T-helper 9 cell (primary cell): ENCODE results near the gene PILRB.
"Not testable (repeated sequence)": the region's sequence is repeated elsewhere in the genome, so short reads cannot be mapped to it uniquely, and the experiment has no call there.

Source experiments
- DNase-seq: peaks from one replicate; pipeline ENCODE4 v3.0.0-alpha.2; 2020

The PILRB gene

DNA sequence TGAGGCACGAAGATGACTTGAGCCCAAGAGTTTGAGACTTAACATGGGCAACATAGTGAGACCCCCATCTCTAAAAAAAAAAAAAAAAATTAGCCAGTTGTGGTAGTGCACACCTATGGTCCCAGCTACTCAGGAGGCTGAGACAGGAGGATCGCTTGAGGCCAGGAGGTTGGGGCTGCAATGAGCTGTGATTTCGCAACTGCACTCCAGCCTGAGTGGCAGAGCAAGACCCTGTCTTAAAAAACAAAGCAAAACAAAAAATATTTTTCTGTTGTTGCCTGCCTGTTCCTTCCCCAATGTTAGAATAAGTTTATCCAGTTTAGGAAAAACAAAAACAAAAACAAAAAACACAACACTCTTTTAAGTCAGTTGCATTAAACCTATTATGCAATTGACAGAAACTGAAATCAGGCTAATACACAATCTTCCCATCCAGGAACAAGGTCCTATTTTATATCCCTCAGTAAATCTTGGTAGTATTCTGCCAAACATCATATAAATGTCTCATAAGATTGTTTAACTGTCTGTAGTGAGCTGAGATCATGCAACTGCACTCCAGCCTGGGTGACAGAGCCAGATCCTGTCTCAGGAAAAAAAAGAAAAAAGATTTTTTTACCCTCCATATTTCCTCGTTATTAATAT lies 20.3 kb downstream of the PILRB start:
- DNase-seq: no peak

DNA sequence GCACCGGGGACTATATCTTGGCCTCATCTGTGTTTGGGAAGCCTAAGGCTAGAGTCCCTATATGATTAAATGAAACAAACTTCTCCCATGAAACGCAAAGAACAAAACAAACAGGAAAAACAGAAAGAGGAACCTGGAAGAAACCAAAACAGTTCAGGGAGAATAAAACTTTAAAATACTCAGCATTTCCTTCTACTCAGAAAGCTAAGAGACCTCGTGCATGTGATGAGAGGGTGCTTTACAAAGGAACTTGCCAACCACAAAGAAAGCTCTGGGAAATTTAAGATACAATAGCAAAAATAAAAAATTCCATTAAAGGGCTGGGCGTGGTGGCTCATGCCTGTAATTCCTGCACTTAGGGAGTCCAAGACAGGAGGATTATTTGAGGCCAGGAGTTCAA lies 22.3 kb downstream of the PILRB start:
- DNase-seq: no peak

DNA sequence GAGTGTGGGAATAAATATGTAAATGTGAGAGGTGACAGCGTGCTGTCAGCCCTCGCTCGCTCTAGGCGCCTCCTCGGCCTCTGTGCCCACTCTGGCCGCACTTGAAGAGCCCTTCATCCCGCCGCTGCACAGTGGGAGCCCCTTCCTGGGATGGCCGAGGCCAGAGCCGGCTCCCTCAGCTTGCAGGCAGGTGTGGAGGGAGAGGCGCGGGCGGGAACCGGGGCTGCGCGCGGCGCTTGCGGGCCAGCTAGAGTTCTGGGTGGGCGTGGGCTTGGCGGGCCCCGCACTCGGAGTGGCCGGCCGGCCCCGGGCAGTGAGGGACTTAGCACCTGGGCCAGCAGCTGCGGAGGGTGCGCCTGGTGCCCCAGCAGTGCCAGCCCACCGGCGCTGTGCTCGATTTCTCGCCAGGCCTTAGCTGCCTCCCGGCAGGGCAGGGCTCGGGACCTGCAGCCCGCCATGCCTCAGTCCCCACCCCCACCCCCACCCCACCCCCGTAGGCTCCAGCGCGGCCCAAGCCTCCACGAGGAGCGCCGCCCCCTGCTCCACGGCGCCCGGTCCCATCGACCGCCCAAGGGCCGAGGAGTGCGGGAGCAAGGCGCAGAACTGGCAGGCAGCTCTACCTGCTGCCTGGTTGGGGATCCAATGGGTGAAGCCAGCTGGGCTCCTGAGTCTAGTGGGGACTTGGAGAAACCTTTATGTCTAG lies 23.8 kb downstream of the PILRB start:
- DNase-seq: not testable (repeated sequence)

DNA sequence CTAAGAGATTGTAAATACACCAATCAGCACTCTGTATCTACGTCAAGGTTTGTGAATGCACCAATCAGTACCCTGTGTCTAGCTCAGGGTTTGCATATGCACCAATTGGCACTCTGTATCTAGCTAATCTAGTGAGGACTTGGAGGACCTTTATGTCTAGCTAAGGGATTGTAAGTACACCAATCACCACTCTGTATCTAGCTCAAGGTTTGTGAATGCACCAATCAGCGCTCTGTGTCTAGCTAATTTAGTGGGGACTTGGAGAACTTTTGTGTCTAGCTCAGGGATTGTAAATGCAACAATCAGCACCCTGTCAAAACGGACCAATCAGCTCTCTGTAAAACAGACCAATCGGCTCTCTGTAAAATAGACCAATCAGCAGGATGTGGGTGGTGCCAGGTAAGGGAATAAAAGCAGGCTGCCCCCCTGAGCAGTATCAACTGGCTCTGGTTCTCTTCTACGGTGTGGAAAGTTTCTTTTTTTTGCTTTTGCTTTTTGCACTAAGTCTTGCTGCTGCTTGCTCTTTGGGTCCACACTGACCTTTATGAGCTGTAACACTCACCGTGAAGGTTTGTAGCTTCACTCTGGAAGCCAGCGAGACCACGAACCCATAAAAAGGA lies 24.4 kb downstream of the PILRB start:
- DNase-seq: not testable (repeated sequence)

DNA sequence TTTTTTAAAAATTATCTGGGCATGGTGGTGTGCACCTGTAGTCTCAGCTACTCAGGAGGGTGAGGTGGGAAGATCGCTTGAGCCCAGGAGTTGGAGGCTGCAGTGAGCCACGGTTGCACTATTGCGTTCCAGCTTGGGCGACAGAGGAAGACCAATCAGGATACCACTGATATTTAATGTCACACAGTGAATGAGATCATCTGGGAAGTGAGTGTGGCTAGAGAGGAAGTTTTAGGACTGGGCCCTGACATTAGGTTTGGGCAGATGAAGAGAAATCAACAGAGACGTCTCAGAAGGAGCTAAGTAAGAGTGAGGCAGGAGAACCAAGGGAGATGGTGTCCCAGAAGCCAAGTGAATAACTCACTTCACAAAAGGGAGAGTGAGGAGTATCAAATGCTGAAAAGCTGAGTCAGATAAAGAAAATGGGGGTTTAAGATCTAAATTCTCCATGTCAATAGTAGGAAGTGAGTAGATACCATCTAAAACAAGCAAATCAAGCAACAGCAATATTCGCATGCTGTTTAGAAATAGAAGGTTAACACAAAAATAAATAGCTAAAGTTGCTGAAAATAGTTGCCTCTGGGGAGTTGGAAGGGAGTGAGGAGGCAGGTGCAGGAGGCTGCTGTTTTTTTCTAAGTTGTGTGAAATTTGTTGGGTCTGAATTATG lies 26.8 kb downstream of the PILRB start:
- DNase-seq: no peak

DNA sequence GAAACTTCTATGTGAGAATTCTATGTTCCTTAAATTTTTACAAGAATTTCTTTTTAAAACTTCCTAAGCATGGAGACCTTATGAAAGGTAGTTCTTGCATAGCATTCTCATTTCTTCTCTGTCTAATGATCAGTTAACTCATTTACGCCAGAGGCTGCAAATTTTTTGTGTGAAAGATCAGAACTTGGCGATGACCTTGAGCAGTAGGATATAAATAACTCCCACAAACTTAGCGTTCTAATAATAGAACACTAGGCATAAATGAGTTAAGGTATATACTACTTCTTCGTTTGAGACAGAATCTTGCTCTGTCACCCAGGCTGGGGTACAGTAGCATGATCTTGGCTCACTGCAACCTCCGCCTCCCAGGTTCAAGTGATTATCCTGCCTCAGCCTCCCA lies 29.0 kb downstream of the PILRB start:
- no peak for DNase-seq

DNA sequence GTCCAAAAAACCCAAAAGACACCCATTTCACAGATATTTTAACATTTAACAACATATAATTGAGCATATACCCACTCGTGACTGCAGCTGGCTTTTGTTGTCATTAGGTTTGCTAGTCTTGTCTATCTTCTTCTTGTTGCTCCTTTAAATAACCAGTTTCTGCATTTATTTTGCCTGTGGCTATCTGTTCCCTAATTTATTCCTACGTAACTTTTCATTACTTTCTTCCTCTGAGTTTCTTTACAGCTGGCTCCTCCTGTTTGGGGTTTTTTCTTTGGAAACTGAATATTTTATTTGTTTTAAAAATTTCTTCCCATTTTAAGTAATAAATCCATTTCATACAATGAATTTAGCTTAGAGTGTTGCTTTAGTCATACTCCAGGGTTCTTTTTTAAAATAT lies 29.8 kb downstream of the PILRB start:
- DNase-seq: no peak

DNA sequence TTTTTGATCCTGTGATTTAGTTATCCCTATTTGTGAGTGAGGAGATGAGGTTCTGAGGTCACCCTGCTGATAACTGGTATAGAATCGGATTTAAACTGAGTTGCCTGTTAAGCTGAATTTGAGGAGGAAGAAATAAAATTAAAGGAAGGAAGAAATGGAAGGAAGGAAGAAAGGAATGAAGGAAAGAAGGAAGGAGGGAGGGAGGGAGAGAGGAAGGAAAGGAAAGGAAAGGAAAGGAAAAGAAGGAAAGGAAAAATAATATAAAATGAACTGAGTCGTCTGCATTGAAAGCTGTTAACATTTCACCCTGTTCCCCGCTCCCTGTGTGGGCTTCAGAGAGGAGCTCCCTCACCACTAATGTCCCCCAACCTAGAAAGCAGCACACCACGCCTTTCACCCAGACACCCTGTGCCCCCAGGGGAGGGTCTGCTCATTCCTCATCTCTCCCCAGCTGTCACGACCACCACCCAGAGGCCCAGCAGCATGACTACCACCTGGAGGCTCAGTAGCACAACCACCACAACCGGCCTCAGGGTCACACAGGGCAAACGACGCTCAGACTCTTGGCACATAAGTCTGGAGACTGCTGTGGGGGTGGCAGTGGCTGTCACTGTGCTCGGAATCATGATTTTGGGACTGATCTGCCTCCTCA lies 31.6 kb downstream of the PILRB start:
- no peak for DNase-seq

DNA sequence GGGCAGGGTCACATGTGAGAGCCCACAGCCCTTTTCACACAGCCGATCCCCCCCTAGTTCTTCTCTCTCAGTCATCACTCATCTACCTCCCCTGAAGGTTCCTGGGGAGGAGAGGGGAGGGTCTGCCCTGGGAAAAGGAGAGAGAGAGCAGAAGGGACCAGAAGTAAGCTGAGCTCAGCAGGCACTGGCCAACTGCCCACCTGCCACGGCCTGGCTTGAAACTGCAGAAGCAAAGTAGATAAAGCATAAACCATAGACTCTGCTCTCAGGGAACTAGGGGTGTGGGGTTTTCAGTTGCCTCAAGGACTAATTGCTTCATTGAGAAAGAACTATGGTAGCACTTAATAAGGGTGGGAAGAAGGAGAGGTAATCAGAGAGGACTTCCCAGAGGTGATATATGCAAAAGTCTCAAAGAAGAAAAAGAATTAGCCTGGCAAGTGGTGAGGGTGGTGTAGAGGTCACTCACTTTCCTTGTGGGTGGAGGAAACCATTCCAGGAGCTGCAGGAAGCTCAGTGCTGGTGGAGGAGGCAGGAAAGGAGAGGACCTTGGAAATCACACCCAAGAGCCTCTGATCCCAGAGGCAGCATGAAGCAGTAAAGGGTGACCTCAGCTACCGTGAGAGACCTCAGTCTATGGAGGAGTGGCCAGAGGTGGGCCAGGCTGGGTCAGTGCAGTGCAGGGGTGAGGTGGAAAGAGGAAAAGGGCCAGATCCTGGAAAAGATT lies 32.5 kb downstream of the PILRB start:
- no peak for DNase-seq

DNA sequence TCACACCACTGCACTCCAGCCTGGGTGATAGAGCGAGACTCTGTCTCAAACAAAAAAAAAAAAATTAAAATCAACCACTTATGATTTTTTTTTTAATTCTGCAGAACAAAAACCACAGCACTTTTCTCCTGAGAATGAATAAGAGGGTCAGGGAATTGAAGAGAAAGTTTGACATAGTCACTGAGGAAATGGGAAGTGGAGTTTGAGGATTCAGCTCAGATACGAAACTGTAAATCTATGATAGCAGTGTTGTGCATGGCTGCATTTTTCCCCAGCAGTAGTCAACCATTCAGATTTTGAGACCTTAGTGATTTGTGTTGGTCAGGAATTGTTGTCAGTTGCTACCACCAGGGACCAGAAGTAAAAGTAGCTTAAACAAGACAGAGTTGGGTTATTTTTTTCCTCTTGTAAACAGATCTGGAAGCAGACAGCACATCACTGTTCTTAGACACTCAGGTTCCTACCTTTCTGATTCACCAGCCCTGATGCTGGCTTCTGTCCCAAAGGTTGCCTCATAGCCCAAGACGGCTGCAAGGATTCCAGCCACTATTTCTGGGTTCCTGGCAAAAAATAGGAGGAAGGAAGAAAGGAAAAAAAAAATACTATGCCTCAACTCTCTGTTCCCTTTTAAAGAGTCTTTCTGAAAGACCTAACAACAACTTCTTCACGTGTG lies 35.5 kb downstream of the PILRB start:
- DNase-seq: no peak

DNA sequence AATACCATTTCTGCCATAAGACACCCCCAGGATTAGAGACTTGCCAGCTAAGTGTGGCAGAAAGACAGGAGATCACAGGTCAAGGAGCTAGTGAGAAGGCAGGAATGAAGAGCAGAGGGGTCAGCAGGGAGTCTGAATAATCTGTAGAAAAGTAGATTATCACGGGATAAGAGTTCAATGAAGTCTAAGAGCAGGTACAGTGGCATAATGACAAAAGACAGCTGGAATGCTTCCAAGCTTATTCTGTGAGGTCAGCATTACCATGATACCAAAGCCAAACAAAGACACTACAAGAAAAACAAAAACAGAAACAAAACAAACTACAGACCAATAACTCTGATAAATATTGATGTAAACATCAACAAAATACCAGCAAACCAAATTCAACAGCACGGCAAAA lies 36.2 kb downstream of the PILRB start:
- DNase-seq: no peak

DNA sequence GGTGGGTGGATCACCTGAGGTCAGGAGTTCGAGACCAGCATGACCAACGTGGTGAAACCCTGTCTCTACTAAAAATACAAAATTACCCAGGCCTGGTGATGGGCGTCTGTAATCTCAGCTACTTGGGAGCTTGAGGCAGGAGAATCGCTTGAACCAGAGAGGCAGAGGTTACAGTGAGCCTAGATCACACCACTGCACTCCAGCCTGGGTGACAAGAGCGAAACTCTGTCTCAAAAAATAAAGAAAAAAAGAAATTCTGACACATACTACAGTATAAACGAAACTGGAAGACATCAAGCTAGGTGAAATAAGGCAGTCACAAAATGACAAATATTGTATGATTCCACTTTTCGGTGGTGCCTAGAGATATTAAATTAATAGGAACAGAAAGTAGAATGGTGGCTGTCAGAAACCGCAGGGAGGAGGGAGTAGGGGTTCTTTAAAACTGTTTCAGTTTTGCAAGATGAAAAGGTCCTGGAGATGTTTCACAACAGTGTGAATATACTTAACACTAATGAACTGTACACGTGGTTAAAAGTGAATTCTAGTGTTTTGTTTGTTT lies 38.6 kb downstream of the PILRB start:
- no peak for DNase-seq

DNA sequence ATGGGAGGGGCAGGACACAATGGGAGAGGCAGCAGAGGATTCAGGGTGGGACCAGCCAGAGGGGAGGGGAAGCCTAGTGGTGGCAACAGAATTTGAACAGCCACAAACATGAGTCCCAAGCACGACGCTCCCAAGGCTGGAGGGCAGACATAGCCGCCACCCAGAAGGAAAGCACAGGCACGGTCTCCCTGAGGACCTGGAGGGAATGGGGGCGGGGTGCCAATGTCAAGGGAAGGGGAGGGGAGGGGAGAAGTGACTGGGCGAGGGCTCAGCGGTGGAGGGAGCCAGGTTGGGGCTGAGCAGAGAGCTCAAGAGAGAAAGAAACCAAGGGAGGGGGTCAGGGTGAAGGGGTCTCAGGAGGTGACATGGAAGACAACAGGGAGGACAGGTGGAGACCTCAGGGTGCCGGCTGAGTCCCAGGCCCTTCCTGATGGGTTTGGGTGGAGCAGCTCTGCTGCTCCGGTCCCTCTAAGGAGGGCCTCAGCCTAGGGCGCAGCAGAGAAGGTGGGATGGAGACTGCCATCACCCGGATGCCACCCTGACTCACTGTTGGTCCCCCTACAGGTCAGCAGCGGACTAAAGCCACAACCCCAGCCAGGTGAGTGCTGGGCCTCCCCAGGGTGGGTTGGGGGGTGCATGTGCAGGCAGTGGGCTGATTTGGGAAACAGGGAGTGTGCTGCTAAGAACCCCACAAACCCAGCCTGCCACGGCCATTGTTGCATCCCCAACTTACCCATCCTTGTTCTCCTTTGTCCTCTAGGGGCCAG lies 39.6 kb downstream of the PILRB start:
- DNase-seq: no peak

DNA sequence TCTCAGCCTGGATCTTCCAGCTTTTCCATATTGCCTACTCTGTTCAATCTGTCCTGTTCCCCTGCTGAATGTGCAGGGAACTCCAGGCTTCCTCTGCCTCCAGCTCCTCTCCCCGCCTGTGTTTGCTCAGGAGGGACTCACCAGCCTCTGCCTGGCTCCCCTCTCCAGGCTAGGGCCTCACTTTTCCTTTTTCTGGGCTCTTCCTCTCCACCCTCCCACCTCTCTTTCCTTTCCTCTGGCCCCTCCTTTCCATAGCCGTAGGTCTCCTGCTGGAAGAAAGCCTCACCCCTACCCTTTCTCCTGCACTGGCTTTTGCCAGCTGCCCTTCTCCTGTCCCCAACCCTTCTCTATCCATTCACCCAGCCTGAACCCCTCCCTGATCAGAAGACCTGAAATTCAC lies 40.3 kb downstream of the PILRB start:
- DNase-seq: no peak

DNA sequence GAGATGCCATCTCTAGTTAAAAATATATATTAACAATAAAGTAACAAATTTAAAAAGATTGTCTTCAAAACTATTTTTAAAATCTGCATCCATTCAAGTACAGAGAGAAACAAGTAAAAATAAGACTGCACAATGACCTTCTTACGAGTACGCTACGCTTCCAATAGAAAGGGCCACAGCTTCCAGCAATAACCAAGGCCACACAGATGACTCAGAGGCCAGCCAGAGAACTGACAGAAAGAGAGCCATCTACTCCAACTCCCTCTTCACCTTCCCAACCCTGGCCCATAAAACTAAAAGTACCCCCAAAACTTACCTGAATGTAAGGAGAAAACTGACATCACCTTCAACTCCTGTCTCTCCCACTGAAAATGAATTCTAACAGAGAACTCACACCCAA lies 42.1 kb downstream of the PILRB start:
- no peak for DNase-seq

DNA sequence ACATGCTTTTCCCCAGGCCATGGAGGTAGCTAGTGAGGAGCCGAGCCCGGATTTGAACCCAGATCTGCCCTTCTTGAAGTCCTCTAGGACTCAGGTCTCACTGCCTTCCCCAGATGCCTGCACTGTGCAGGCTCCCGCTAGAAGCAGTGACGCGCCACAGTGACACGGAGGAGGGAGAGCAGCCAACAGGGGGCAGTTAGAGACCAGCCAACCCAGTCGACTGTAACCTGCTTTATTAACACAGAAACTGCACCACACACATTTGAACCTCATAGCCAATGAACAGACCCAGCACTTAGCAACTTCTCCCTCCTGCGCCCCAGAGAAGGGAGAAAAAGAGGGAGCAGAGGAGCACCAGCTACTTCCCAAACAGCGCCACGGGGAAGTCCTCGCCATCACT lies 42.7 kb downstream of the PILRB start:
- DNase-seq: no peak

DNA sequence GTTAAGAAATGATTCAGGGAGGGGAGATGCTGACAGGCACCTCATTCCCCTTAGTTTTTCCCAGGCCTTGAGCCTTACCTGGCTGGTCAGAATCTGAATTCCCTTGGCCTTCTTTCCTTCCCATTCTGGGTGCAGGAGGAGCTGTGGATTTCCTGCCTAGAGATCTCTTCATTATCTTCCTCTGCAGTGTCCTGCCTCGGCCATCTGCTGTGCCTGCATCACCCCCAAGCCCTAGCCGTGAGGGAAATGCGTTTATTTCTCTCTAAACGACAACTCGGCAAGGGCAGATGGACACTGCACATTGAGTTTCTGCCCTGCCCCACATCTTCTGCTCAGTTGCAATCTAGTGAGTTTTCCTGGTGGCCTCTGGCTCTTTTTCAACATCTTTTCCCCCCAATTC lies 43.9 kb downstream of the PILRB start:
- DNase-seq: no peak

DNA sequence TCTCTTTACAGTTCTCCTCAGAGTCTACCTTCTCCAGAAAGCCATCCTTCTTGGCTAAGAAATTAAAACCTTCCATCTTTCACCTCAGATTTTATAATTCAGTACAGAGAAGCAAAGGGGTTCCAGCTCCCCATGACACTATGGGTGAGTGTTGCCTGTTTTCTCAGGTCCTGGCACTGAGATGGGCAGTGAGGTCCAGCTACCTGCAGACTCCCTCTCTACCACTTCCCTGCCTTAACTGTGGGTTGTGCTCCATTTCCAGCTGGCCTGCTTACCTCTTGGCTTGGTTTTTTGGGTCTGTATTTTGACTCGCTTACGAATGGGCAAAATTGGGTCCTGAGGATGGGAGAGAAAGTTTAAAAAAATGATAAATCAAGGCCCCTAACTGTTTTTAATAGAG lies 44.3 kb downstream of the PILRB start:
- no peak for DNase-seq

DNA sequence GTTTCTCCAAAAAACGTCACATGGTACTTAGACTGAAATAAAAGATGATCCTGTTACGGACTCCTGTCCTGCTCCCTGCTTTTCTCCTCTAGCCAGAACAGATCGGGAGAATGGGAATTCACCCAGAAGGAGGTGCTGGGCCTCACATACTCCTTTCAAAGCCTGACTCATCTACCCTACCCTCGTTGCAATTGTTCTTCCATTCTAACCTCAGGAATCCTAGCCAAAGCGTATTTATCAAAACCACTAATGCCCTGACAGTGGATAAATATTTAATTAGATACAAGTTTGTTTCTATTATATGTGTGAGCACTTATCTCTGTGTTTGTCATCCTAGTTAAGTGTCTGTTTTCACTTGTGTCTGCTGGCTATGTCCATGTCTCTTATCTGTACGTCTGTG lies 48.9 kb downstream of the PILRB start:
- no peak for DNase-seq

DNA sequence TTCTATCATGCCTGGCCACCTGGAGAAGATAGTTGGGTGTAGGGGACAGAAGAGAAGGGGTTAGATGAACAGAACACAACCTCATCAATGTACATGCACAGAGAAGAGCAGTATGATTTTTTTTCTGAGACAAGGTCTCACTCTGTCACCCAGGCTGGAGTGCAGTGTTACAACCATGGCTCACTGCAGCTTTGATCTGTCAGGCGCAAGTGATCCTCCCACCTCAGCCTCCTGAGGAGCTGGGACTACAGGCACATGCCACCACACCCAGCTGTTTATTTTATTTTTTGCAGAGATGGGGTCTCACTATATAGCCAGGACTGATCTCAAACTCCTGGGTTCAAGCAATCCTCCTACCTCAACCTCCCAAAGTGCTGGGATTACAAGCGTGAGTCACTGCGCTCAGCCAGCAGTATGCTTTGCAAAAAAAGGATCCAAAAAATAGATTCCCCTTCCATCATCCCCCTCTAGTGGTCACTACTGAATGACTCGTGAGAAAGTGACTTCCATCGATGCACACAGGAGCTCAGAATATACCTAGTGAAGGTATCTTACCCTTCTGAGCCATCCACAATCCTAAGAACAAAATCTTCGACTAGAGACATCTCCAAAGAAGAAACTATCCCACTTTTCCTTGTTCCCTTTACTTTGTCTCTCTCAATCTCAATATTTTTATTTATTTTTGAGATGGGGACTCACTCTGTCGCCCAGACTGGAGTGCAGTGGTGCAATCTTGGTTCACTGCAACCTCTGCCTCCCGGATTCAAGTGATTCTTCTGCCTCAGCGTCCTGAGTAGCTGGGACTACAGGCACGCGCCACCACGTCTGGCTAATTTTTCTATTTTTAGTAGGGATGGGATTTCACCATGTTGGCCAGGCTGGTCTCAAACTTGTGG lies 49.6 kb downstream of the PILRB start:
- no peak for DNase-seq
